K562 (cell line): ENCODE measurements around the gene B4GALNT2. TPM values are rescaled to one million over a fixed set of nuclear protein-coding genes. Genes with fewer than 3 reads are reported as not detected.
A peak's percentile ranks its signal among the peaks of the same experiment; 100 is the strongest.

Experiments
- FOXA3 ChIP-seq, 2 experiments: fragments of 450-650 bp in 1 of 2; sonication (generic) in 1 of 2; formaldehyde crosslinking; IDR thresholded peaks in 1 of 2; conservative IDR thresholded peaks in 1 of 2; 2 replicates each; pipeline versions ENCODE4 v1.4.0 to v1.8.0; 2020 to 2022; ENCODE audit warnings: mild to moderate bottlenecking in 2 of 2, missing genetic modification reagents in 1 of 2
- HDAC3 ChIP-seq: fragments of 450-650 bp; IDR thresholded peaks from 2 replicates; pipeline ENCODE4 v1.6.1; 2018; ENCODE audit warnings: borderline replicate concordance, mild to moderate bottlenecking, moderate library complexity; ENCODE audit not compliant: partially characterized antibody
- MYC ChIP-seq, 2 experiments: fragments of 250-450 bp in 1 of 2; sonication (Bioruptor Pico) in 1 of 2; IDR thresholded peaks; 2 replicates each; pipeline versions ENCODE4 v1.5.1 to v1.6.1; 2012 to 2021; ENCODE audit warnings: low read depth in 2 of 2, borderline replicate concordance in 1 of 2, improper control_type of control experiment in 1 of 2, low read length in 1 of 2, mild to moderate bottlenecking in 1 of 2, moderate library complexity in 1 of 2
- NFE2L1 ChIP-seq: fragments of 450-650 bp; IDR thresholded peaks from 2 replicates; pipeline ENCODE4 v1.6.1; 2016; ENCODE audit warnings: missing genetic modification characterization, low read depth, mild to moderate bottlenecking, missing compliant biosample characterization, moderate library complexity, borderline replicate concordance
- PHTF2 ChIP-seq: fragments of 250-450 bp; sonication (Bioruptor Pico); IDR thresholded peaks from 2 replicates; pipeline ENCODE4 v1.5.0; 2021; ENCODE audit warnings: mild to moderate bottlenecking
- PTTG1 ChIP-seq: fragments of 450-650 bp; IDR thresholded peaks from 2 replicates; pipeline ENCODE4 v1.6.1; 2016; ENCODE audit warnings: low read depth, mild to moderate bottlenecking, missing genetic modification characterization, missing compliant biosample characterization
- RCOR1 ChIP-seq, 2 experiments: IDR thresholded peaks; 2 replicates each; pipeline ENCODE4 v1.6.1; 2012; ENCODE audit warnings: low read depth in 2 of 2, low read length in 2 of 2, borderline replicate concordance in 1 of 2, improper control_type of control experiment in 1 of 2
- SAFB ChIP-seq: fragments of 200-400 bp; formaldehyde crosslinking; IDR thresholded peaks from 2 replicates; pipeline ENCODE4 v1.6.1; 2017; ENCODE audit warnings: low read depth, low read length, borderline replicate concordance
- SMARCC2 ChIP-seq: fragments of 450-650 bp; IDR thresholded peaks from 2 replicates; pipeline ENCODE4 v1.6.1; 2017; ENCODE audit warnings: antibody characterized with exemption, moderate library complexity, mild to moderate bottlenecking, low read depth
- SRSF9 ChIP-seq: fragments of 200-400 bp; formaldehyde crosslinking; IDR thresholded peaks from 2 replicates; pipeline ENCODE4 v1.6.1; 2017; ENCODE audit warnings: low read depth, low read length, borderline replicate concordance
- TAL1 ChIP-seq: fragments of 450-650 bp; IDR thresholded peaks from 2 replicates; pipeline ENCODE4 v1.6.1; 2016; ENCODE audit warnings: mild to moderate bottlenecking
- TEAD4 ChIP-seq, 2 experiments: sonication (generic) in 1 of 2; formaldehyde crosslinking in 1 of 2; IDR thresholded peaks; 2 replicates each; pipeline versions ENCODE4 v1.6.1 to v1.8.0; 2012 to 2022; ENCODE audit warnings: borderline replicate concordance in 1 of 2, inconsistent platforms in 1 of 2, low read length in 1 of 2, mild to moderate bottlenecking in 1 of 2, missing genetic modification reagents in 1 of 2
- ZBTB2 ChIP-seq: fragments of 450-650 bp; IDR thresholded peaks from 2 replicates; pipeline ENCODE4 v1.6.1; 2016; ENCODE audit warnings: antibody characterized with exemption
- ZFPM2 ChIP-seq: fragments of 250-450 bp; sonication (Bioruptor Pico); IDR thresholded peaks from 2 replicates; pipeline ENCODE4 v1.5.1; 2022; ENCODE audit warnings: mild to moderate bottlenecking
- ZNF75A ChIP-seq: fragments of 450-650 bp; formaldehyde crosslinking; IDR thresholded peaks from 2 replicates; pipeline ENCODE4 v1.4.0; 2020; ENCODE audit warnings: mild to moderate bottlenecking
- ZNF785 ChIP-seq: fragments of 250-450 bp; sonication (Bioruptor Pico); IDR thresholded peaks from 2 replicates; pipeline ENCODE4 v1.4.0; 2020; ENCODE audit warnings: mild to moderate bottlenecking
- polyA plus RNA-seq, 8 experiments: library from polyadenylated mRNA; depleted of rRNA in 4 of 8; stranded (reverse) in 5 of 8; unstranded in 3 of 8; fragments of >200 nt; fragmentation: Nextera tagmentation in 2 of 8; fragmentation: Illumina TruSeq in 1 of 8; extraction: Ambion mirVana in 2 of 8; extraction: Trizol in 1 of 8; gene quantifications; 2 replicates each; pipeline versions ENCODE4 v1.2.1 to v1.2.3, GENCODE V29; 2011 to 2014; ENCODE audit warnings: inconsistent platforms in 1 of 8, missing spikeins in 1 of 8
- total RNA-seq, 7 experiments: library from RNA; depleted of rRNA in 6 of 7; stranded (reverse); fragments of >200 nt in 6 of 7; fragmentation: Illumina TruSeq in 2 of 7; extraction: Trizol in 2 of 7; gene quantifications; 2 replicates each; pipeline versions ENCODE4 v1.2.1 to v1.2.3, GENCODE V29; 2011 to 2021; ENCODE audit warnings: low replicate concordance in 1 of 7
- TF ChIP-seq, protein P1 (sequence below): fragments of 250-450 bp; sonication (Bioruptor Pico); IDR thresholded peaks from 2 replicates; pipeline ENCODE4 v1.4.0; 2020; ENCODE audit warnings: mild to moderate bottlenecking
- TF ChIP-seq, protein P2 (sequence below): sonication (generic); formaldehyde crosslinking; IDR thresholded peaks from 2 replicates; pipeline ENCODE4 v1.8.1; 2023; ENCODE audit warnings: missing genetic modification reagents, mild to moderate bottlenecking, borderline replicate concordance

Gene B4GALNT2
- total and polyA plus RNA-seq, 9 of the 15 experiments (the other 6 are each of a cell fraction or from before 2014, with no cell fraction given), result not detected

DNA sequence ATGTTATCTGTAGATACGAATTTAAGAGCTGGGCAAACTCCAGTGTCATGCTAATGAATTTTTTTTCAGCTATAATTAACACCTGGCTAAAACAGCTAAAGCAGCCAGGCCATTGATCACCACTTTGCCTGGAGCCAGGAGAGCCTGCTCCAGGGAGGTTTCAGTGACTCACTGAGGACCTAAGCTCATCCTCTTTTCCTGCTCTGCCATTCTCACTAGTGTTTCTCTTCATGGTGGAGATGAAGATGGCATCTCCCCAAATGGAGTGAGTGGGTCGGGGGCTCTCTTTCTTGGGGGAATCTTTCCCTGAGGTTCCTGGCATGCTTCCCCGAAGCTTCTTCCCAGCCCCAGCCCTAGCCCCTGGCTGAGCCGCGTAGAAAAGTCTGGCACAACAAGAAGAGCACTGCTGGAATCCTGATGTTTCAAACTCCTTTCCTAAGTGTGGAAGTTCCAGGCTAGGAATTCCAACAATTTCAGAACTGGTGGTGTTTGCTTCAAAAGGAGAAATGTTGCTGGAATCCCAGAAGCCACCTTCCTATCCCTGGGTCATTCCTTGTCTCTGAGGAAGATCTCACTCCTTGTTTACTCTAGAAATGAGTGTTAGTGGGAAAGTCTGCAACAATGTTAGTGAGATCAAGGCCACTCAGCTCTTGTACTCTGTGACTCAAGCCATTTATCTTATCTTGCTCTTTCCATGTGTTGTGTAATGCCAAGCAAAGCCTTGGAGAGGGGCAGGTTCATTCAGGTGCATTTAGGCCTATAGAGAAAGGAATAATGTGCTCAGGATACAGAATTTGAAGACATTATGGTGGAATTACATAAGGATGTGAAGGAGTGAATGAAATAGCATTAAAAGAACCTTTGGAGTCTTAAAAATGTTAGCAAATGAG lies 26.0 kb upstream of the B4GALNT2 start (continued):
- TF ChIP-seq SRSF9, result no peak
- TF ChIP-seq ZFPM2 (CRISPR knock-in tag), result no peak
- TF ChIP-seq, protein P1, sequence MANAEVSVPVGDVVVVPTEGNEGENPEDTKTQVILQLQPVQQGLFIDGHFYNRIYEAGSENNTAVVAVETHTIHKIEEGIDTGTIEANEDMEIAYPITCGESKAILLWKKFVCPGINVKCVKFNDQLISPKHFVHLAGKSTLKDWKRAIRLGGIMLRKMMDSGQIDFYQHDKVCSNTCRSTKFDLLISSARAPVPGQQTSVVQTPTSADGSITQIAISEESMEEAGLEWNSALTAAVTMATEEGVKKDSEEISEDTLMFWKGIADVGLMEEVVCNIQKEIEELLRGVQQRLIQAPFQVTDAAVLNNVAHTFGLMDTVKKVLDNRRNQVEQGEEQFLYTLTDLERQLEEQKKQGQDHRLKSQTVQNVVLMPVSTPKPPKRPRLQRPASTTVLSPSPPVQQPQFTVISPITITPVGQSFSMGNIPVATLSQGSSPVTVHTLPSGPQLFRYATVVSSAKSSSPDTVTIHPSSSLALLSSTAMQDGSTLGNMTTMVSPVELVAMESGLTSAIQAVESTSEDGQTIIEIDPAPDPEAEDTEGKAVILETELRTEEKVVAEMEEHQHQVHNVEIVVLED (CRISPR knock-in tag), result no peak
- no peak for TF ChIP-seq ZNF785 (CRISPR knock-in tag)
- TF ChIP-seq MYC (IDR thresholded peaks at IDR 0.05; ENCODE audit: low read depth, low read length), result peak; percentile 44; the same call in 1 of the 2 replicates
- TF ChIP-seq MYC (CRISPR knock-in tag; IDR thresholded peaks at IDR 0.05; ENCODE audit: borderline replicate concordance, low read depth), result no peak
- no peak for TF ChIP-seq NFE2L1
- TF ChIP-seq HDAC3, result peak; percentile 9
- TF ChIP-seq RCOR1 (IDR thresholded peaks at IDR 0.05; ENCODE audit: borderline replicate concordance in 1 of 2, low read depth in 2 of 2, low read length in 2 of 2), result peak in 1 of 2 experiments; percentile 72; a peak in 1 of 4 replicates
- no peak for TF ChIP-seq ZBTB2
- TF ChIP-seq ZNF75A (CRISPR knock-in tag), result peak; percentile 81
- TF ChIP-seq TAL1, result peak; percentile 56
- peak; percentile 65 for TF ChIP-seq TEAD4 (IDR thresholded peaks at IDR 0.05; ENCODE audit: low read length)
- TF ChIP-seq TEAD4 (CRISPR knock-in tag; IDR thresholded peaks at IDR 0.05; ENCODE audit: borderline replicate concordance), result no peak
- TF ChIP-seq, protein P2, sequence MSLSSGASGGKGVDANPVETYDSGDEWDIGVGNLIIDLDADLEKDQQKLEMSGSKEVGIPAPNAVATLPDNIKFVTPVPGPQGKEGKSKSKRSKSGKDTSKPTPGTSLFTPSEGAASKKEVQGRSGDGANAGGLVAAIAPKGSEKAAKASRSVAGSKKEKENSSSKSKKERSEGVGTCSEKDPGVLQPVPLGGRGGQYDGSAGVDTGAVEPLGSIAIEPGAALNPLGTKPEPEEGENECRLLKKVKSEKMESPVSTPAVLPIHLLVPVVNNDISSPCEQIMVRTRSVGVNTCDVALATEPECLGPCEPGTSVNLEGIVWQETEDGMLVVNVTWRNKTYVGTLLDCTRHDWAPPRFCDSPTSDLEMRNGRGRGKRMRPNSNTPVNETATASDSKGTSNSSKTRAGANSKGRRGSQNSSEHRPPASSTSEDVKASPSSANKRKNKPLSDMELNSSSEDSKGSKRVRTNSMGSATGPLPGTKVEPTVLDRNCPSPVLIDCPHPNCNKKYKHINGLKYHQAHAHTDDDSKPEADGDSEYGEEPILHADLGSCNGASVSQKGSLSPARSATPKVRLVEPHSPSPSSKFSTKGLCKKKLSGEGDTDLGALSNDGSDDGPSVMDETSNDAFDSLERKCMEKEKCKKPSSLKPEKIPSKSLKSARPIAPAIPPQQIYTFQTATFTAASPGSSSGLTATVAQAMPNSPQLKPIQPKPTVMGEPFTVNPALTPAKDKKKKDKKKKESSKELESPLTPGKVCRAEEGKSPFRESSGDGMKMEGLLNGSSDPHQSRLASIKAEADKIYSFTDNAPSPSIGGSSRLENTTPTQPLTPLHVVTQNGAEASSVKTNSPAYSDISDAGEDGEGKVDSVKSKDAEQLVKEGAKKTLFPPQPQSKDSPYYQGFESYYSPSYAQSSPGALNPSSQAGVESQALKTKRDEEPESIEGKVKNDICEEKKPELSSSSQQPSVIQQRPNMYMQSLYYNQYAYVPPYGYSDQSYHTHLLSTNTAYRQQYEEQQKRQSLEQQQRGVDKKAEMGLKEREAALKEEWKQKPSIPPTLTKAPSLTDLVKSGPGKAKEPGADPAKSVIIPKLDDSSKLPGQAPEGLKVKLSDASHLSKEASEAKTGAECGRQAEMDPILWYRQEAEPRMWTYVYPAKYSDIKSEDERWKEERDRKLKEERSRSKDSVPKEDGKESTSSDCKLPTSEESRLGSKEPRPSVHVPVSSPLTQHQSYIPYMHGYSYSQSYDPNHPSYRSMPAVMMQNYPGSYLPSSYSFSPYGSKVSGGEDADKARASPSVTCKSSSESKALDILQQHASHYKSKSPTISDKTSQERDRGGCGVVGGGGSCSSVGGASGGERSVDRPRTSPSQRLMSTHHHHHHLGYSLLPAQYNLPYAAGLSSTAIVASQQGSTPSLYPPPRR (CRISPR knock-in tag), result no peak
- TF ChIP-seq FOXA3 (CRISPR knock-in tag; conservative IDR thresholded peaks at IDR 0.05 in 1 of 2, IDR thresholded peaks at IDR 0.05 in 1 of 2), result peak; percentile 96 to 97
- TF ChIP-seq PTTG1 (tag), result no peak
- TF ChIP-seq SMARCC2, result peak; percentile 88; the same call in 1 of the 2 replicates
- TF ChIP-seq PHTF2, result no peak
- TF ChIP-seq SAFB, result no peak
